Endometrial microvascular endothelial cells (primary cell): ENCODE data around the gene ARHGEF28. TPM values are rescaled to one million over a fixed set of nuclear protein-coding genes. Genes with fewer than 3 reads are reported as not detected.

Source experiments
- in situ Hi-C: cut with HindIII; loops from 2 replicates; pipeline ENCODE4 v1.10.0; 2017; ENCODE audit warnings: low sequenced_read_pairs, low pct_unique_long_range_greater_than_20kb; ENCODE audit errors: inconsistent ontology term
- total RNA-seq: library from RNA; depleted of rRNA; stranded (reverse); fragments of >200 nt; gene quantifications from one replicate; pipeline ENCODE4 v1.2.3, GENCODE V29; 2015; ENCODE audit errors: inconsistent ontology term

ARHGEF28 gene, protein sequence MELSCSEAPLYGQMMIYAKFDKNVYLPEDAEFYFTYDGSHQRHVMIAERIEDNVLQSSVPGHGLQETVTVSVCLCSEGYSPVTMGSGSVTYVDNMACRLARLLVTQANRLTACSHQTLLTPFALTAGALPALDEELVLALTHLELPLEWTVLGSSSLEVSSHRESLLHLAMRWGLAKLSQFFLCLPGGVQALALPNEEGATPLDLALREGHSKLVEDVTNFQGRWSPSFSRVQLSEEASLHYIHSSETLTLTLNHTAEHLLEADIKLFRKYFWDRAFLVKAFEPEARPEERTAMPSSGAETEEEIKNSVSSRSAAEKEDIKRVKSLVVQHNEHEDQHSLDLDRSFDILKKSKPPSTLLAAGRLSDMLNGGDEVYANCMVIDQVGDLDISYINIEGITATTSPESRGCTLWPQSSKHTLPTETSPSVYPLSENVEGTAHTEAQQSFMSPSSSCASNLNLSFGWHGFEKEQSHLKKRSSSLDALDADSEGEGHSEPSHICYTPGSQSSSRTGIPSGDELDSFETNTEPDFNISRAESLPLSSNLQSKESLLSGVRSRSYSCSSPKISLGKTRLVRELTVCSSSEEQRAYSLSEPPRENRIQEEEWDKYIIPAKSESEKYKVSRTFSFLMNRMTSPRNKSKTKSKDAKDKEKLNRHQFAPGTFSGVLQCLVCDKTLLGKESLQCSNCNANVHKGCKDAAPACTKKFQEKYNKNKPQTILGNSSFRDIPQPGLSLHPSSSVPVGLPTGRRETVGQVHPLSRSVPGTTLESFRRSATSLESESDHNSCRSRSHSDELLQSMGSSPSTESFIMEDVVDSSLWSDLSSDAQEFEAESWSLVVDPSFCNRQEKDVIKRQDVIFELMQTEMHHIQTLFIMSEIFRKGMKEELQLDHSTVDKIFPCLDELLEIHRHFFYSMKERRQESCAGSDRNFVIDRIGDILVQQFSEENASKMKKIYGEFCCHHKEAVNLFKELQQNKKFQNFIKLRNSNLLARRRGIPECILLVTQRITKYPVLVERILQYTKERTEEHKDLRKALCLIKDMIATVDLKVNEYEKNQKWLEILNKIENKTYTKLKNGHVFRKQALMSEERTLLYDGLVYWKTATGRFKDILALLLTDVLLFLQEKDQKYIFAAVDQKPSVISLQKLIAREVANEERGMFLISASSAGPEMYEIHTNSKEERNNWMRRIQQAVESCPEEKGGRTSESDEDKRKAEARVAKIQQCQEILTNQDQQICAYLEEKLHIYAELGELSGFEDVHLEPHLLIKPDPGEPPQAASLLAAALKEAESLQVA (N-terminal part only)
- 42.9 TPM for total RNA-seq

DNA sequence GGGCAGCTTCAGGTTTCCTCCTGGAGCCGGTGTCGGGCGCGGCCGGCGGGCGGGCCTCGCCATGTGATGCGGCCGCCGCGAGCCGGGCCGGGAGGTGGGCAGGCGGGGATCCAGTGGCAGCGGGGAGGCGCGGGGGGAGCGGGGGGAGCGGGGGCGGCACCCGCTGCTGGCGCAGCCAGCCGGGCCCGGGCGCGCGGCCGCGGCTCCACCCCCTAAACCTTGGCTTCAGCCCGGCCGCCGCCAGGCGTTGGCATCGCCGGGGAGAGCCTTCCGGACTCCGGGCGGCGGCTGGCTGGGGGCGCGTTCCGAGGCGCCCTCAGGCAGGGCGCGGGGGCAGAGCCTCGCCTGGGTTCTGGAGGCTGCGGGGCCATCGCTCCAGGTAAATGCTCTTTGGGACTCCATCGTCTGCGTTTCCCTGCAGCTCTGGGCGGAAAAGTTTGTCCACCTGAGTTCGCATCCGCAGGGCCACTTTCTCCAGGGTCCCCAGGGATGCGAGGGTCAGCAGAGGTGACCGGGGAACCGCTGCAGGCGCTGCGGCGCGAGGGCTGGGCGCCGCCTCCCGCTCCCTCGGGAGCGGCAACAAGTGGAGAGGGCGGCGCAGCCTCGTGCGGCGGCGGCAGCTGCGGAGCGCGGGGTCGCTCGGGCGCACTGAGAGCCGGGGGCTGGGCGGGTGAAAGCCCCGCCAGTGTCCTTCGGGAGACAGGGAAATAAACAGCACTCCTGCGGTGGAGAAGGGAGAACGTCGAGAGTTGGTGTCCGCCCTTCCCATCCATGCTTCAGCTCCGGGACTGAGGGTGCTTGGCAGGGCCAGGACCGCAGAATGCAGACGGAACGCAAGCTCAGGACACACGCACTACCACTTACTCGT lies at the start of gene ARHGEF28:
Gene ARHGEF28 (plus strand): TSS at position 253 of the 868 bp plus-strand sequence. CDS start 58,656 bp downstream, outside the sequence.
- in situ Hi-C loops: no loop called here

DNA sequence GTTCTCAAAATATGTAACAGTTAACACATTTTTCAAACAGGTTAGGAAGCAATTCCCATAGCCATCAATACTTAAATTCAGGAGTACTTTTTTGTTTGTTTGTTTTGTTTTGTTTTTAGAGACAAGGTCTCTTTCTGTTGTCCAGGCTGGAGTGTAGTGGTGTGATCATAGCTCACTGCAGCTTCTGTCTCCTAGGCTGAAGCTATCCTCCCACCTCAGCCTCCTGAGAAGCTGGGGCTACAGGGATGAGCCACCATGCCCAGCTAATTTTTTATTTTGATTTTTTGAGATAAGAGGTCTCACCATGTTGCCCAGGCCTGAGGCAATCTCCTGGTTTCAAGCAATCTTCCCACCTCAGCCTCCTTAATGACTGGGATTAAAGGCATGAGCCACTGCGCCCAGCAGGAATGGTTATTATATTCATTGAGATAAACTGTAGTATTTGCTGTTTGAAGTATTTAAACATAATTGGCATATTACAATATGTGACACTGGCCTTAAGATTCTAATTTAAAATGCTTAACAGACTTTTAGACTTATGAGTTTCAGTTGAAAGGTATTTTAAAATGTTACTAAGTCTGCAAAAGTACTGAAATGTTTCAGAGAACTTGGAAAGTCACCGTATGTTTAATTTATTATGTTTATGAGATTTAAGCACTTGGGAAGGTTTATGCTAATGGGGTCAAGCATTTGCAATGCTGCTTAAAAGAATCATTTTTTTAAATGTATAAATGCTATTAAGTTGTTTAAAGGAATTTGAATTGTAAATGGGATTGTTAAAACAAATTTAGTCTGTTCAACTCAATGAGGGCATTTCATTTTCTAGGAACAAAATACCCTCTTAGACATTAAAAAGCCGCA lies 43.5 kb upstream of the ARHGEF28 start:
- in situ Hi-C loops: no loop called here

DNA sequence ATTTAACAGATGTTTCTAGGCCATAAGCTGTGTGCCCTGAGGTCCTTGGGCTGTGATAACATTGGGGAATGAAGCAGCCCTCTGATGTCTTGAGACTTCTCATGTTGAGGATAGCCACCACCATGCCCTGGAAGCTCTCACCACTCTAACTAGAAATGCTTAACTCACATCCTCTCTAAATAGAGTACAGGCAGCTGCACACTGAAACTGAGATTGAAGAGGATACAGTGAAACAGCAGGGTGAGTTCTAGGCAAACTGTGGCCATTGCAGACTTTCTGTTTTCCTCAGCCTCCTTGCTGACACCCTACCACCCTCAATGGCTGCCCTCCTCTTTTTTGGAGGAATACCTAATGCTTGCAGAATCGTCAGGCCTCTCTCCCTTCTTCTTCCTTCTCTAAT lies 38.1 kb upstream of the ARHGEF28 start:
- in situ Hi-C loops: no loop called here

DNA sequence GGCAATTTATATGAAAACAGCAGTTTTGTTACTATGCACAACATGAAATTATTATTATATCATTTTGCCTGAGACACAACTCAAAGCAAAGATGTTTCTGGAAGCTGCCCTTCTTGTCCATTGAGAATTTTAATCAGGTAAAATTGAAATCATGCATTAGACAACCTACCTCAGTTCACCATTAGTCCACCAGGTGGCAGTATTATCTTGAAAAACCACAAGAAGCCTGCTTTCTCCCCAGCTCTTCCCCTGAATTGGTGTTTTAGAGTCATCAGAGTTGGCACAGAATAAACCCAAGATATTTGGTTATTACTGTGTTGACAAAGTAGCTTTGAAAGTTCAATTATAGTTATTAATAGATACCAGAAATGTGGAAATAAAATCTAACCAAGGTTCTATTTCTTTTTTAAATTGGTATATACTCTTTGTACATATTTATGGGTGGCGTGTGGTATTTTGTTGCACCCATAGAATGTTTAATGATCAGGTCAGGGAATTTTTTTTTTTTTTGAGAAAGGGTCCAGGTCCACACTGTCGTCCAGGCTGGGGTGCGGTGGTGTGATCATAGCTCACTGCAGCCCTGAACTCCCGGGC lies 34.8 kb upstream of the ARHGEF28 start:
- in situ Hi-C loops: no loop called here

DNA sequence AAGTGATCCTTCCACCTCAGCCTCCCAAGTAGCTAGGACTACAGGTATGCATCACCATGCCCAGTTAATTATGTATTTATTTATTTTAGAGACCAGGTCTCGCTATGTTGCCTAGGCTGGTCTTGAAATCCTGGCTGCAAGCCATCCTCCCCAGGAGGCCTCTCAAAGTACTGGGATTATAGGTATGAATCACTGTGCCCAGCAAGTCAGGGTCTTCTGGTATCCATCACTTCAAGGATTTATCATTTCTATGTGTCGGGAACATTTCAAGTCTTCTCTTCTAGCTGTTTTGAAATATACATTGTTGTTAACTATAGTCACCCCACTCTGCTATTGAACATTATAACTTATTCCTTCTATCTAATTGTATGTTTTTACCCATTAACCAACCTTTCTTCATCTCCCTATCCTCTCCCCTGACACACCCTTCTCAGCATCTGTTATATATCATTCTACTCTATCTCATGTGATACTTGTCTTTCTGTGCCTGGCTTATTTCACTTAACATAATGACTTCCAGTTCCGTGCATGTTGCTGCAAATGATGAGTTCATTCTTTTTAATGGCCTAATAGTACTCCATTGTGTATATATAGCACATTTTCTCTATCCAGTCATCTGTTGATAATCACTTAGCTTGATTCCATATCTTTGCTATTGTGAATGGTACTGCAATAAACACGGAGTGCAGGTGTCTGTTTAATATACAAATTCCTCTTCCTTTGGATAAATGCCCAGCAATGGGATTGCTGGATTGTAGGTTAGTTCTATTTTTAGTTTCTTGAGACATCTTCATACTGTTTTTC lies 34.1 kb upstream of the ARHGEF28 start:
- in situ Hi-C loops: no loop called here

DNA sequence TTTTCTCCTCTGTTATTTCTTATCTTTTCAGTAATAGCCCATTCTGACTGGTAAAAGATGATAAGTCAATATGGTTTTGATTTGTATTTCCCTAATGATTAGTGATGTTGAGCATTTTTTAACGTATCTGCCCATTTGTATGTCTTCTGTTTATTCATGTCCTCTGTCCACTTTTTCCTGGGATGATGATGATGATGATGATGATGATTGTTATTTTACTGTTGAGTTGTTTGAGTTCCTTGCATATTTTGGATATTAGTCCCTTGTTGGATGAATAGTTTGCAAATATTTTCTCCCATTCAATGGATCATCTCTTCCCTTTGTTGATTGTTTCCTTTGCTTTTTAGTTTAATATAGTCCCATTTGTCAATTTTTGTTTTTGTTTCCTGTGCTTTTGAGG lies 33.4 kb upstream of the ARHGEF28 start:
- in situ Hi-C loops: no loop called here

DNA sequence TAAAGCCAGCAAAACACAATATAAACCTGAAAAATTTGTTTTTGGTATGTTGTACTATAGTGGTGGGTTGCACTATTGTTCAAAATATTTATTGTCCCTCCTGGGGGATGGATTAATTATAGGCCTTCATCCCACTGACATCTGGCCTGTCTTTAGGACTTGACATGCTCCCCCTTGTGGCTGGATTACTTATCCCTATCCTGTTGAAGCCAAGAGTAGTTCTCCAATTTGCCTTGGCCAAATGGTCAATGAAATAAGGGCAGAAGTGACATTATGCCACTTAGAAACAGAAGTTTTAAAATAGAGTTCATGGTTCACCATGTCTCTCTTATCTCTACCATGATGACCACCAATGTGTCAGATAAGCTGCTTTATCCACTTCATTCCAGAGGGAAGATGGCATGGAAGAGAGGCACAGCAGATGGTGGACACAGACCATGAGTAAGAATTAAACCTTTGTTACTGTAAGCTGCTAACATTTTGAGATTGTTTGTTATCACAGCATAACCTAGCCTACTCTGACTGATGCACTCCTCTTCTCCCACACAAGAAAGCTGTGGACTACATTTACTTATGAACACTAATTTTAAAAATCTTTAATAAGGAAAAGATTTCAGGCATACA lies 29.2 kb upstream of the ARHGEF28 start:
- in situ Hi-C loops: no loop called here

DNA sequence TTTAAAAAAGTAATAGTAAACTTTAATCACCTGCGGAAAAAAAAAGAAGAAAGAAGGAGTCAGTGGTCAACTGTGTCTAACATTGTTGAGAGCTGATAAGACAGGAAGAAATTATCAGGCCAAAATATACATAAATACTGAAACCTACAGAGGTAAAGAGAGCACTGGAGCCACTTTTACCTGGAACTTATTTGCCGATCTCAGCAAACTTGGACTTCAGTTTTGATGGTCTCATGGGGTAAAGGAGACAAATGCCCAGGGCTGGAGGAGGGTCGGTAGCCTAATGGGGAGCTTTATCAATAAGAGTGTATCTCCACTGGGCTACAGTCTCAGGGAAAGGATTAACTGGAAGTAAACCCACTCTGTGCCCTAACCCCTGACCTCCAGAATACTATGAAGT lies 26.6 kb upstream of the ARHGEF28 start:
- in situ Hi-C loops: no loop called here

DNA sequence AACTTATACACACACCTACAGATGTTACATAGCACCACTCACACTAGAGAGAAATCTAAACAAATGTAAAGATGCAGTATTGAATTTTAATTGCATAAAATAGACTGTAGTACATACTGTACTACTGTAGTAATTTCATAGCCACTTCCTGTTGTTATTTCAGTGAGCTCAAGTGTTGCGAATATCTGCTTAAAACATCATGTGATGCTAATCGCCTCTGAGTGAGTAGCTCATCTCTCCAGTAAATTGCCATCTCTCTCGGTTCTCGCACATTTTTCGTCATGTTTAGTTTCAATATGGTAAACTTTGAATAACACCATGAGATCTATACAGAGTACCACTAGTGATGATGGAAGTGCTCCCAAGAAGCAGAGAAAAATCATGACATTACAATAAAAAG lies 22.0 kb upstream of the ARHGEF28 start:
- in situ Hi-C loops: no loop called here

DNA sequence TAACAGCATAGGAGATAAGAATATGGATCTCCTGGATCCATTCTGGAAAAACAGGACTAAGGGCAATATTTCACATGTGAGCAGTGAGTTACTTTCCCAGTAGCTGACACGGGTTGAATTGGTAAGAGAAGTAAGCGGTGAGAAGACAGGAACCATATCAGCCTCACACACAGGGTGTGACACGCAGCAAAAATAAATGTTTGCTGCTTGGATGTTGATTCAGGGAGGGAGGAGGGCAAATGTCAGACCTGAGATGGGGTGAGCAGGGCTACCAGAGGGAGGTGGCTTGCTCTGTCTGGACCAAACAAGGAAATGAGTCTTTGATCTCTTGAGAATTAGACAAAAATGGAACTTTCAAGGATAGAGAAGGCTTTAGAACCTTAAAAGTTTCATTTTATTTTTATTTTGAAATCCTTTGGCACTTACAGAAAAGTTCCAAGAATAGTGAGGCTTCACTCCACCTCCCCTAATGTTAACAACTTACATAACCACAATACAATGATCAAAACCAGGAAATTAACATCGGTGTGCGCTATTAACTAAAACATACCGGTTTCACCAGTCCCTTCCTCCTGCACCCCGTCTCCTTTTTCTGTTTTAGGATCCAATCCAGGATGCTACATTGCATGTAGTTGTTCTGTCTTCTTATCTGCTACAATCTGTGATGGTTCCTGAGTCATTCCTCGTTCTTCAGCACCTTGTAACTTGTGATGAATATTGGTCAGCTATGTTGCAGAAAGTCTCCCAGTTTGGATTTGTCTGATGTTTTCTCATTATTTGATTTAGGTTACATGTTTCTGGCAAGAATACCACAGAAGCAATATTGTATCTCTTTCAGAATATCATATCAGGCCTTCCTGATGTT lies 20.5 kb upstream of the ARHGEF28 start:
- in situ Hi-C loops: no loop called here

DNA sequence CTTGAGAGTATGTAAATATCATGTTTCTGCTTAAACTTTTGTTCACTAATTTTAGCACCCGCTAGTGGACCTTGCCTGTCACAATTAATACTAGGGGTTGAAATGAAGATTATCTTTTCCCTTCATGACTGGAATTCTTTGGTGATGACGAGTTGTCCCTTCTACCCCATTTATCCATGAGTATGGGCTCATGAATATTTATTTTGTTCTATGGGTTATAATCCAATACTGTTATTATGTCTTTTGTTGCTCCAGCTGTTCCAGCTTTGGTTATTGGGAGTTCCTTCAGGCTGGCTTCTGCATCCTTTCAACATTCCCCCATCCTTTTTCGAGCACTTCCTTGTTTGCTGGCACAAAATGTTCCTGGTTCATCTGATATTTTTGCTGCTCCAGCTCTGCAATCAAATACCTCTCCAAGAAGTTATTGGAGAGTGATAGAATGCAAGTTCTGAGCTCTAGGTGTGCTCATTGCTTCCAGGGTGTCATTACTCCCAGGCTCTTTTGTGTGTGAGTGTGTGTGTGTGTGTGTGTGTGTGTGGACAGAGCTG lies 19.7 kb upstream of the ARHGEF28 start:
- in situ Hi-C loops: no loop called here

DNA sequence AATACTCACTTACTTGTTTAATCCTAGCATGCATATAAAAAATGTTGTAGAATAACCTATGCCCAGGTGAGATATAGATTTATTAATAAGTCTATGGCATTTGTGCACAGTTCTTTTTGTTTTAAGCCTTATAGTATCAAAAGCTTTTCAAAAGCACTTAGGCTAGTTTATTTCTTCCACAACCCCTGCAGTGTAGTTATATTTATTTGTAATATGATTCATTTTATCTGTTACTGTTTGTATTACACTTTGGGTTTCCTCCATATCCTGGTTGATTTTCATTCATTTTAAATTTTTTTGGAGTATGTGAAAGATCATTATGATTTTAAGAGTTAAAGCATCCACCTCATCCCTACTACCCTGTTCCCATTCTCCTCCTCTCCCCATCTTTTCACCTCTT lies 18.8 kb upstream of the ARHGEF28 start:
- in situ Hi-C loops: no loop called here

DNA sequence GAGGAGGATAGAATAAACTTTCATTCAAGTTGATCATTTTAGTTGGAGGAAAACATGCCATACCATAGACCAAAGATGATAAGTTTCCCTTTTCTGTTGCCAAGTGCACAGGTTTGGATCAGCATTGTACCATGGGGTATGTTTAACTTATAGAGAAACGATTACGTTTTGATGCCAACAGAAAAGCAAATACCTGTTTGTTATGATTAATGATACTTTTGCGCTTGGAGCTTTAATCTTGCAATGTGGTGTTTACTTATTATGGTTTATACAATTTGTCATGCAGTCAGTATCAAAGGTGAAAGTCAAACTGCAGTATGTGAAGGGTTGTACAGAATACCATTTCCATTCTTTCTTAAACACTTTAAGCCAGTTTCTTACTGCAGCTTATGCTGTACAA lies 13.2 kb upstream of the ARHGEF28 start:
- in situ Hi-C loops: no loop called here

DNA sequence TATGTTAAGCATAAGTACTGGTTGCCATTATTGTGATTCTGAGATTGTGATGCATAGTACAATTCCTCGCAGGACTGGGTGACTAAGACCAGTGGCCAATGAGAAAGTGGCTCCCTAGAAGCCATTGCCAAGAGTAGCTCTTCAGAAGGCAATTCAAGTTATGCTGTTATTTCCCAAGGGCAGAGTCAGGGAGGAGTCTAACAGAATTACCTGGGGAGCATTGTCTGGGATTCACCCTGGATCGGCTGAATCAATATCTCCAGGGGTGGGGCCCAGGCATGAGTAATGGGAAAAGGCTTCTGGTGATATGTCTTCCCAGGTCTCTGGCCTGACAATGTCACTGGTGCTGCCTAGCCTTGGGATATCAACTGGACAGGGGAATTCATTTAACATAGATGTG lies 10.9 kb upstream of the ARHGEF28 start:
- in situ Hi-C loops: no loop called here

DNA sequence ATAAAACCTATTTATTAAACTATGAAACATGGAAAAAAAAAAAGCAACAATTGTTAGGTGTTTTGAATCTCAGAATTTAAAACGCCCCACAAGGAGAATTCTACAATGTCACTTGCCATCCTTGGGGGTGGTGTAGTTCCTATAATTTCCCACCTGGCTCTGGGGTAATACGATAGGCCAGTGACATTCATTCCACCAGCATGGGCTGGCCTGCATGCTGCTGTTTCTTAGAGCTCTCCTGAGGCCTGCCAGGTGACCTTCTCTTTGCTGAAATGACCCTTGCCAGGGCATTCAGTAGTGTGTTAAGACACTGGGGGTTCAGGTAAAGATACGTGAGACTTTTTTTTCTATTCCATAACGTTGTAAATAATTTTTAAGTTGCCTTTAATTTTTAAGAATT lies 10.0 kb upstream of the ARHGEF28 start:
- in situ Hi-C loops: no loop called here
